Neural progenitor cell (in vitro differentiated cells): ENCODE data around the gene RALGAPA2. TPM values are rescaled to one million over a fixed set of nuclear protein-coding genes. Genes with fewer than 3 reads are reported as not detected.

Experiments
- DNase-seq: peaks from one replicate; pipeline ENCODE4 v3.0.0-alpha.2; 2016; ENCODE audit warnings: low spot score
- H2AFZ ChIP-seq: fragments of 200-600 bp; sonication (generic); replicated peaks from 2 replicates; pipeline ENCODE4 v1.6.1; 2016; ENCODE audit warnings: antibody characterized with exemption
- H3F3A ChIP-seq: fragments of 200-600 bp; sonication (generic); 2 replicates; pipeline ENCODE4 v1.6.1; 2016; ENCODE audit warnings: antibody characterized with exemption, low read depth
- H3K27ac ChIP-seq: fragments of 200-600 bp; sonication (generic); 2 replicates; pipeline ENCODE4 v1.5.1; 2016; ENCODE audit warnings: mild to moderate bottlenecking
- H3K27me3 ChIP-seq: fragments of 200-600 bp; sonication (generic); 2 replicates; pipeline ENCODE4 v1.6.1; 2016; ENCODE audit warnings: mild to moderate bottlenecking, moderate library complexity
- H3K36me3 ChIP-seq: fragments of 200-600 bp; sonication (generic); 2 replicates; pipeline ENCODE4 v1.5.1; 2016
- H3K4me1 ChIP-seq: fragments of 200-600 bp; sonication (generic); 2 replicates; pipeline ENCODE4 v1.6.1; 2016; ENCODE audit warnings: mixed run types
- H3K4me2 ChIP-seq: fragments of 200-600 bp; sonication (generic); 2 replicates; pipeline ENCODE4 v1.6.1; 2016
- H3K4me3 ChIP-seq: fragments of 200-600 bp; sonication (generic); 2 replicates; pipeline ENCODE4 v1.5.1; 2016
- H3K79me2 ChIP-seq: fragments of 200-600 bp; sonication (generic); 2 replicates; pipeline ENCODE4 v1.6.1; 2016; ENCODE audit warnings: low read depth
- H3K9ac ChIP-seq: fragments of 200-600 bp; sonication (generic); 2 replicates; pipeline ENCODE4 v1.6.1; 2016
- H3K9me3 ChIP-seq: fragments of 200-600 bp; sonication (generic); 2 replicates; pipeline ENCODE4 v1.5.1; 2016; ENCODE audit warnings: low read depth
- H4K20me1 ChIP-seq: fragments of 200-600 bp; sonication (generic); 2 replicates; pipeline ENCODE4 v1.6.1; 2016; ENCODE audit warnings: low read depth
- H3K27ac Mint-ChIP-seq: 3 replicates; pipeline ENCODE4 v1.8.0; 2021; ENCODE audit warnings: mixed read lengths
- H3K27me3 Mint-ChIP-seq: 2 replicates; pipeline ENCODE4 v1.8.0; 2022; ENCODE audit warnings: low read depth, mild to moderate bottlenecking, inconsistent platforms, moderate library complexity, mixed read lengths; ENCODE audit not compliant: insufficient read depth
- H3K36me3 Mint-ChIP-seq: 3 replicates; pipeline ENCODE4 v1.8.0; 2021; ENCODE audit warnings: mixed read lengths
- H3K4me1 Mint-ChIP-seq: 3 replicates; pipeline ENCODE4 v1.8.0; 2021; ENCODE audit warnings: mixed read lengths
- H3K4me3 Mint-ChIP-seq: 3 replicates; pipeline ENCODE4 v1.8.0; 2021; ENCODE audit warnings: mild to moderate bottlenecking, moderate library complexity, mixed read lengths
- H3K9me3 Mint-ChIP-seq: 3 replicates; pipeline ENCODE4 v1.8.0; 2020; ENCODE audit warnings: mixed read lengths
- CTCF ChIP-seq: fragments of 200-600 bp; sonication (generic); IDR thresholded peaks from 2 replicates; pipeline ENCODE4 v1.5.1; 2017; ENCODE audit warnings: antibody characterized with exemption, mild to moderate bottlenecking
- EZH2 ChIP-seq: fragments of 200-600 bp; sonication (generic); IDR thresholded peaks from 2 replicates; pipeline ENCODE4 v1.6.1; 2017; ENCODE audit warnings: antibody characterized with exemption, mild to moderate bottlenecking, moderate library complexity
- EZH2phosphoT487 ChIP-seq: fragments of 200-600 bp; sonication (generic); IDR thresholded peaks from 2 replicates; pipeline ENCODE4 v1.6.1; 2017; ENCODE audit warnings: antibody characterized with exemption
- total RNA-seq: library from RNA; depleted of rRNA; stranded (reverse); fragments of >200 nt; gene quantifications from 2 replicates; pipeline ENCODE4 v1.2.3, GENCODE V29; 2015; ENCODE audit warnings: low replicate concordance

The RALGAPA2 gene
- total RNA-seq, 1 donor from 2014 or later, result 25.9 TPM

GRCh38 chr20:20417876-20418676 lies 294.4 kb downstream of the RALGAPA2 start:
- Histone ChIP-seq H3K36me3 (no peaks in the 10 kb centered on the region), H3K9ac (no peak overlapping the region), H3F3A (peaks cover 11% of the 10 kb centered on the region), H3K4me1 (peaks cover 14% of the 10 kb centered on the region), H3K9me3 (no peaks in the 10 kb centered on the region), H3K4me3 (no peak overlapping the region), H3K27me3 (no peaks in the 10 kb centered on the region), H3K79me2 (no peaks in the 10 kb centered on the region), H3K4me2 (no peak overlapping the region), H4K20me1 (no peaks in the 10 kb centered on the region), H3K27ac (no peak overlapping the region), H2AFZ (no peak overlapping the region)
- Mint-ChIP-seq H3K36me3 (peaks cover 18% of the 10 kb centered on the region), H3K9me3 (peaks cover 2% of the 10 kb centered on the region), H3K27me3 (peaks cover 23% of the 10 kb centered on the region), H3K4me1 (peaks cover 24% of the 10 kb centered on the region), H3K4me3 (no peak overlapping the region), H3K27ac (no peak overlapping the region)
- TF ChIP-seq CTCF, result no peak
- TF ChIP-seq EZH2, result no peak
- no peak for TF ChIP-seq EZH2phosphoT487
- DNase-seq, result no peak

GRCh38 chr20:20415321-20415720 lies 297.1 kb downstream of the RALGAPA2 start:
- H3K4me3 ChIP-seq, result no peak overlapping the region
- no peaks in the 10 kb centered on the region for H3K79me2 ChIP-seq
- Mint-ChIP-seq H3K27me3 (peaks cover 25% of the 10 kb centered on the region), H3K36me3 (peaks cover 7% of the 10 kb centered on the region), H3K4me3 (no peak overlapping the region), H3K4me1 (peaks cover 49% of the 10 kb centered on the region), H3K27ac (no peak overlapping the region), H3K9me3 (peaks cover 2% of the 10 kb centered on the region)
- no peak for DNase-seq
- H3K27ac ChIP-seq, result no peak overlapping the region
- H3F3A ChIP-seq, result peaks cover 35% of the 10 kb centered on the region
- peaks cover 13% of the 10 kb centered on the region for H4K20me1 ChIP-seq
- H3K4me1 ChIP-seq, result peaks cover 40% of the 10 kb centered on the region
- no peak overlapping the region for H2AFZ ChIP-seq
- H3K9ac ChIP-seq, result no peak overlapping the region
- H3K4me2 ChIP-seq, result no peak overlapping the region
- TF ChIP-seq EZH2phosphoT487, result no peak
- TF ChIP-seq CTCF, result no peak
- no peak for TF ChIP-seq EZH2
- H3K27me3 ChIP-seq, result no peaks in the 10 kb centered on the region
- H3K9me3 ChIP-seq, result no peaks in the 10 kb centered on the region
- no peaks in the 10 kb centered on the region for H3K36me3 ChIP-seq

- H4K20me1 ChIP-seq, result peaks cover 13% of the 10 kb centered on the region
- Mint-ChIP-seq H3K27ac (no peak overlapping the region), H3K9me3 (peaks cover 2% of the 10 kb centered on the region), H3K27me3 (peaks cover 21% of the 10 kb centered on the region), H3K4me1 (peaks cover 55% of the 10 kb centered on the region), H3K4me3 (no peak overlapping the region), H3K36me3 (peaks cover 7% of the 10 kb centered on the region)
- no peaks in the 10 kb centered on the region for H3K27me3 ChIP-seq
- peaks cover 46% of the 10 kb centered on the region for H3K4me1 ChIP-seq
- no peak overlapping the region for H3K4me3 ChIP-seq
- no peak overlapping the region for H3K27ac ChIP-seq
- TF ChIP-seq EZH2phosphoT487, result no peak
- TF ChIP-seq EZH2, result no peak
- TF ChIP-seq CTCF, result no peak
- no peaks in the 10 kb centered on the region for H3K79me2 ChIP-seq
- H3F3A ChIP-seq, result peaks cover 35% of the 10 kb centered on the region
- no peak for DNase-seq
- H2AFZ ChIP-seq, result no peak overlapping the region
- no peaks in the 10 kb centered on the region for H3K9me3 ChIP-seq
- no peaks in the 10 kb centered on the region for H3K36me3 ChIP-seq
- H3K9ac ChIP-seq, result no peak overlapping the region
- H3K4me2 ChIP-seq, result no peak overlapping the region
Observed at GRCh38 chr20:20414640-20415220, 297.7 kb downstream of the RALGAPA2 start.
